GM12891 (cell line): ENCODE measurements around the gene RAB5A.

ENCODE experiments used
- POLR2A ChIP-seq: IDR thresholded peaks from 2 replicates; pipeline ENCODE4 v1.6.1; 2011; ENCODE audit warnings: low read depth, low read length, control low read depth
- POLR2AphosphoS5 ChIP-seq: IDR thresholded peaks from 2 replicates; pipeline ENCODE4 v1.6.1; 2011; ENCODE audit warnings: low read depth, low read length, control low read depth
- SPI1 ChIP-seq: IDR thresholded peaks from 2 replicates; pipeline ENCODE4 v1.6.1; 2011; ENCODE audit warnings: low read depth, low read length, control low read depth
- TAF1 ChIP-seq: IDR thresholded peaks from 2 replicates; pipeline ENCODE4 v1.6.1; 2011; ENCODE audit warnings: low read depth, low read length, control low read depth

- TF ChIP-seq POLR2A (no peak), TAF1 (no peak), SPI1 (no peak), POLR2AphosphoS5 (no peak)
Observed at GRCh38 chr3:19950316-19950715, 3.4 kb downstream of the RAB5A start.
